T-helper 2 cell (primary cell): Measurements from ENCODE around the gene AMPD1.

Source experiments
- DNase-seq, 5 experiments: peaks; one replicate each; pipeline versions ENCODE4 v3.0.0 to v3.0.0-alpha.2; 2012 to 2022

AMPD1 gene

GRCh38 chr1:114627107-114627506 lies 68.2 kb downstream of the AMPD1 start:
- DNase-seq, result no peak

DNA sequence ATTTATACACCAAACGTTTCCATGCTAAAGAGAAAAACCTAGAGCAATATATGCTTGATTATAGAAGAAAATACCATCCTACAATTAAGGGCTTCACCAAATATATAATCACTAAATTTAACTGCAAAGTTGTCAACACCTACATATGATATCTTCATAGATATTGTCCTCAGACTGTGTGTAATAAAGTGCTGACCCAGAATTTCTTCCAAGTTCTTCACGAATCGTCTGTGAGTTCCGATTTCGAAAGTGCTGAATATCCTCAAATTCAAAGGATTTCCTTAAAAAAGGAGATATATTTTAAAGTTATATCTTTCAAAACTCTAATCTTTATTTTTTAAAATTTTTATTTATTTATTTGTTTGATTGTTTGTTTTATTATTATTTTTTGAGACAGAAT lies 72.0 kb downstream of the AMPD1 start:
- no peak for DNase-seq
